Prostate gland (tissue), 2 donors: Measurements from ENCODE around the gene PLEKHJ1.

ENCODE experiments used
- CTCF ChIP-seq, 4 experiments: fragments of 200-600 bp in 2 of 4; fragments of 450-650 bp in 2 of 4; sonication (generic) in 2 of 4; IDR thresholded peaks; 1 replicate in 3 of 4; 2 replicates in 1 of 4; pipeline ENCODE4 v1.5.1; 2016 to 2019; ENCODE audit warnings: antibody characterized with exemption in 4 of 4, mild to moderate bottlenecking in 2 of 4, moderate library complexity in 2 of 4
- POLR2A ChIP-seq: fragments of 450-650 bp; IDR thresholded peaks from one replicate; pipeline ENCODE4 v1.6.1; 2016; ENCODE audit warnings: antibody characterized with exemption, mild to moderate bottlenecking
- POLR2AphosphoS5 ChIP-seq: sonication (generic); formaldehyde crosslinking; IDR thresholded peaks from one replicate; pipeline ENCODE4 v1.6.1; 2017; ENCODE audit warnings: antibody characterized with exemption

DNA sequence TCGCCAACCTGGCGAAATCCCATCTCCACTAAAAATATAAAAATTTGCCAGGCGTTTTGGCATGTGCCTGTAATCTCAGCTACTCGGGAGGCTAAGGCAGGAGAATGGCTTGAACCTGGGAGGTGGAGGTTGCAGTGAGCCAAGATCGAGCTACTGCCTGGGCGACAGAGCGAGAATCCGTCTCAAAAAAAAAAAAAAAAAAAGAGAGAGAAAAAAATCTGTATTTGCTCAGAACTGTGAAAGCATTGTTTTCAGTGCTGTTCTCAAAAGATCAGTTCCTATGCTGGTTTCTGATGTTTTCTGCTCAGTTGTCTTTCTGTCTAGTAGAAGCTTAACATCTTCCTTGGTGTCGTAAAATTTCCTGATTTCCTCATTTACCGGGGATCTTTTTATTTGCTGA lies 3.0 kb upstream of the PLEKHJ1 start:
- TF ChIP-seq CTCF (IDR thresholded peaks at IDR 0.05) (no peak), POLR2A (no peak), POLR2AphosphoS5 (no peak)
